ENCODE results near the gene GRK6. TPM values are rescaled to one million over a fixed set of nuclear protein-coding genes. Genes with fewer than 3 reads are reported as not detected.

The GRK6 gene
- total RNA-seq, 1 donor from 2014 or later: 43.0 TPM

DNA sequence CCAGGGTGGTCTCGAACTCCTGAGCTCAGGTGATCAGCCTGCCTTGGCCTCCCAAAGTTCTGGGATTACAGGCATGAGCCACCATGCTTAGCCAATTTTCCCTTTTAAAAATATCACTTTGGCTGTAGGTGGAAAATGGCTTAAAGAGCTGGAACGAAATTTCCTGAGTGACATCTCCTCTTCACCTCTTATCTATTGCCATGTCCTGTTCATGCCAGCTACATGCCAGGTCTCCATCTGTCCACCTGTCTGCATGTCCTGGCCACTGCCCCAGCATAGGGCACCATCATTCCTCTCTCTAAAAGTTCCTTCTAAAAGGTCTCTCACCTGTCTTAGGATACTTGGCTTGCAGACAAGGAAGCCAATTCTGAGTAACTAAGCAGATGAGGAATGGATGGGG lies 2.8 kb upstream of the GRK6 start:
- Mint-ChIP-seq H3K27me3 (peaks cover 5% of the 10 kb centered on the region), H3K27ac (no peak overlapping the region), H3K4me1 (ENCODE audit: low read depth) (peaks cover 6% of the 10 kb centered on the region), H3K4me3 (ENCODE audit: low read depth) (no peak overlapping the region), H3K9me3 (ENCODE audit: low read depth) (no peaks in the 10 kb centered on the region), H3K36me3 (ENCODE audit: insufficient read depth) (no peaks in the 10 kb centered on the region)
- DNase-seq (ENCODE audit: low spot score, unreplicated experiment): no peak
- TF ChIP-seq, protein P1, sequence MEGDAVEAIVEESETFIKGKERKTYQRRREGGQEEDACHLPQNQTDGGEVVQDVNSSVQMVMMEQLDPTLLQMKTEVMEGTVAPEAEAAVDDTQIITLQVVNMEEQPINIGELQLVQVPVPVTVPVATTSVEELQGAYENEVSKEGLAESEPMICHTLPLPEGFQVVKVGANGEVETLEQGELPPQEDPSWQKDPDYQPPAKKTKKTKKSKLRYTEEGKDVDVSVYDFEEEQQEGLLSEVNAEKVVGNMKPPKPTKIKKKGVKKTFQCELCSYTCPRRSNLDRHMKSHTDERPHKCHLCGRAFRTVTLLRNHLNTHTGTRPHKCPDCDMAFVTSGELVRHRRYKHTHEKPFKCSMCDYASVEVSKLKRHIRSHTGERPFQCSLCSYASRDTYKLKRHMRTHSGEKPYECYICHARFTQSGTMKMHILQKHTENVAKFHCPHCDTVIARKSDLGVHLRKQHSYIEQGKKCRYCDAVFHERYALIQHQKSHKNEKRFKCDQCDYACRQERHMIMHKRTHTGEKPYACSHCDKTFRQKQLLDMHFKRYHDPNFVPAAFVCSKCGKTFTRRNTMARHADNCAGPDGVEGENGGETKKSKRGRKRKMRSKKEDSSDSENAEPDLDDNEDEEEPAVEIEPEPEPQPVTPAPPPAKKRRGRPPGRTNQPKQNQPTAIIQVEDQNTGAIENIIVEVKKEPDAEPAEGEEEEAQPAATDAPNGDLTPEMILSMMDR (IDR thresholded peaks at IDR 0.05; ENCODE audit: unreplicated experiment): no peak

GRCh38 chr5:177425196-177425800 lies 1.2 kb upstream of the GRK6 start:
- Mint-ChIP-seq H3K27ac (peak overlapping the region; percentile 99), H3K27me3 (peaks cover 5% of the 10 kb centered on the region), H3K9me3 (ENCODE audit: low read depth) (no peaks in the 10 kb centered on the region), H3K4me3 (ENCODE audit: low read depth) (peak overlapping the region; percentile 91), H3K36me3 (ENCODE audit: insufficient read depth) (no peaks in the 10 kb centered on the region), H3K4me1 (ENCODE audit: low read depth) (peaks cover 6% of the 10 kb centered on the region)
- TF ChIP-seq, protein P1 (IDR thresholded peaks at IDR 0.05; ENCODE audit: unreplicated experiment): no peak
- DNase-seq (ENCODE audit: low spot score, unreplicated experiment): no peak

GRCh38 chr5:177425801-177426565 lies 493 bp upstream of the GRK6 start:
- Mint-ChIP-seq H3K36me3 (ENCODE audit: insufficient read depth) (peaks cover 1% of the 10 kb centered on the region), H3K27me3 (peaks cover 5% of the 10 kb centered on the region), H3K4me3 (ENCODE audit: low read depth) (peak overlapping the region; percentile 91), H3K27ac (peak overlapping the region; percentile 99), H3K9me3 (ENCODE audit: low read depth) (no peaks in the 10 kb centered on the region), H3K4me1 (ENCODE audit: low read depth) (peaks cover 6% of the 10 kb centered on the region)
- TF ChIP-seq, protein P1 (IDR thresholded peaks at IDR 0.05; ENCODE audit: unreplicated experiment): no peak
- peak; percentile 99 for DNase-seq (ENCODE audit: low spot score, unreplicated experiment)

DNA sequence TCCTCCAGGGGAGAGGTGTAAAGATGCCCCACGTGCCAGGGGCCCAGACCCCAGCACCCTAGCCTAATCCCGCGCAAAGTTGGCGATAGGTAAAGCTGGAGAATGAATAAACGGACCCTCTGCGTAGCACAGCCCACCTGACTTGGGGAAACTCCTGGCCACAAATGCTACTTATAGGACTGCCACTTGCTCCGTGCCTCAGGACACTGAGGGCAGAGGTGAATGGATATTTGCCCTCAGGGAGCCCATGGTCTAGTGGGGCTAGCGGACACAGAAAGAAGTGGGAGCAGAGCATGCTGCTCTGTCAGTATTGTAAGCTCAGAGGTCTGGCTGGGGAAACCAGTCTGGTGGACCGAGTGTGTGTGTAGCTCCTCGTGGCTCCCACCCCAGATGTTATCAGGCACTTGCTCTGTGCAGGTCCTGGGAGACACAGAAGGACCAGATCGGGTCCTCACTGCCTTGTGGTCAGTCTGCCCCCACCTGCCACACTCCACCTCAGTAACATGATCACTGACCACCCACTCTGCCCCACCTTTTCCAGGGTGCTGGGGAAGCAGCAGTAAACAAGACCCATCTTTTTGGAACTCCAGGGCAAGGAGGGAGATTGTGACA lies 841 bp downstream of the GRK6 start:
- peaks cover 6% of the 10 kb centered on the region for H3K4me1 Mint-ChIP-seq (ENCODE audit: low read depth)
- H3K9me3 Mint-ChIP-seq (ENCODE audit: low read depth): no peaks in the 10 kb centered on the region
- DNase-seq (ENCODE audit: low spot score, unreplicated experiment): no peak
- peaks cover 1% of the 10 kb centered on the region for H3K36me3 Mint-ChIP-seq (ENCODE audit: insufficient read depth)
- H3K27ac Mint-ChIP-seq: peak overlapping the region; percentile 95
- peak overlapping the region; percentile 81 for H3K4me3 Mint-ChIP-seq (ENCODE audit: low read depth)
- TF ChIP-seq, protein P1 (IDR thresholded peaks at IDR 0.05; ENCODE audit: unreplicated experiment): no peak
- peaks cover 5% of the 10 kb centered on the region for H3K27me3 Mint-ChIP-seq

DNA sequence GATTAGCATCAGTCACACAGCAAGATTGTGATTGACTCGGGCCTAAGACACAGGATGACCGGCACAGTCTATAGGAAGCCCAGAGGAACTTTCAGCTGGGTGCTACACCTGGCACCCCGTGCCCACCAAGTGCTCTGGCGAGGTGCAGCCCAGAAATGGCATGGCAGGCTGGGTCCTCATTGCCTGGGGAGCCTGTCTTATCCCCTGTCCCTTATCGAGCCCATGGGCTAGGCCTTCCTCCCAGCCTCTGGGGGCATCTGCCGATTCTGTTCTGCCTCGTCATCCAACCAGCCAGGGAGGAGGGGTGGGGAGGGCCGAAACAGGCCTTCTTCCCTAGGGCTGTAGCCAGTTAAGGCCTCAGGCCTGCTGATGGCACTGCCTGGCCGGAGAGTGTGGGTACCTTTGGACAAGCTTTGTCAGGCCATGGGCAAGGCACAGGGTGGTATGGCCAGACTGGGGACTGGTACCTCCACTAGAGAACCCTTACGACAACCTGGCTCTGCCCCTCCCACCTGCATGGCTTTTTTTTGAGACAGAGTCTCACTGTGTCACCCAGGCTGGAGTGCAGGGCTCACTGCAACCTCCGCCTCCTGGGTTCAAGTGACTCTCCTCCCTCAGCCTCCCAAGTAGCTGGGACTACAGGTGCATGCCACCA lies 1.6 kb downstream of the GRK6 start:
- peaks cover 6% of the 10 kb centered on the region for H3K4me1 Mint-ChIP-seq (ENCODE audit: low read depth)
- peak overlapping the region; percentile 81 for H3K4me3 Mint-ChIP-seq (ENCODE audit: low read depth)
- no peaks in the 10 kb centered on the region for H3K9me3 Mint-ChIP-seq (ENCODE audit: low read depth)
- DNase-seq (ENCODE audit: low spot score, unreplicated experiment): no peak
- peaks cover 1% of the 10 kb centered on the region for H3K36me3 Mint-ChIP-seq (ENCODE audit: insufficient read depth)
- peak overlapping the region; percentile 95 for H3K27ac Mint-ChIP-seq
- TF ChIP-seq, protein P1 (IDR thresholded peaks at IDR 0.05; ENCODE audit: unreplicated experiment): no peak
- H3K27me3 Mint-ChIP-seq: peaks cover 5% of the 10 kb centered on the region
